Measurements from ENCODE around the gene CDAN1.
"Not testable (repeated sequence)": the region's sequence is repeated elsewhere in the genome, so short reads cannot be mapped to it uniquely, and the experiment has no call there.

The CDAN1 gene

DNA sequence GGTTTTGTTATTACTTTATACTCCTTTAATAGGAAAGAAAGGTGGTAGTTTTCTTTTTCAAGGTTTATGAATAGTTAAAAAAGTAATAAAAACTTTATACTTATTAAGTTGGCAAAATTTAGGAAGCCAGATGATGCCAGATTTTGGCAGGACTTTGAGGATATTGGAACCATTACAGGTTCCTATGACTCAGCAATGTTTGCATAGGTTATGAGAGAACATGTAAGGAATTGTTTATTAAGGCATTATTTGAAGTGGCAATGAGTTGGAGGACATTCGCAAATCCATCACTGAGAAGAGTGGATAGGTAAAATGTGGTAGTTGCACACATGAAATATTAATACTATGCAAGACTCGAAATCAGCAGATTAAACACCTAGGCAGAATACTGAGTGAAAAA lies 29.9 kb downstream of the CDAN1 start:
- no peak for DNase-seq

DNA sequence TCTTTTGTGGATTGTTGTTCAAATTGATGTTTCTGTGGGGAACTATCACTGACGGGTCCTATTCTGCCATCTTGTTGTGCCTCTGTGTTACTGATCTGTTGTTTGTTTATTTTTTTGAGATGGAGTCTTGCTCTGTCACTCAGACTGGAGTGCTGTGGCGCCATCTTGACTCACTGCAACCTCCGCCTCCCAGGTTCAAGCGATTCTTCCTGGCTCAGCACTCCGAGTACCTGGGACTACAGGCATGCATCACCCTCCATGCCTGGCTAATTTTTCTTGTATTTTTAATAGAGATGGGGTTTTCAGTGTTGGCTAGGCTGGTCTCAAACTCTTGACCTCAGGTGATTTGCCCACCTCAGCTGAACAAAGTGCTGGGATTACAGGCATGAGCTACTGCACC lies 31.6 kb downstream of the CDAN1 start:
- no peak for DNase-seq

GRCh38 chr15:42704492-42704926 lies 32.4 kb downstream of the CDAN1 start:
- DNase-seq, result peak; percentile 5

GRCh38 chr15:42696626-42697025 lies 40.3 kb downstream of the CDAN1 start:
- no peak for DNase-seq

- DNase-seq, result no peak
Measured at GRCh38 chr15:42695527-42696071, 41.3 kb downstream of the CDAN1 start.

DNA sequence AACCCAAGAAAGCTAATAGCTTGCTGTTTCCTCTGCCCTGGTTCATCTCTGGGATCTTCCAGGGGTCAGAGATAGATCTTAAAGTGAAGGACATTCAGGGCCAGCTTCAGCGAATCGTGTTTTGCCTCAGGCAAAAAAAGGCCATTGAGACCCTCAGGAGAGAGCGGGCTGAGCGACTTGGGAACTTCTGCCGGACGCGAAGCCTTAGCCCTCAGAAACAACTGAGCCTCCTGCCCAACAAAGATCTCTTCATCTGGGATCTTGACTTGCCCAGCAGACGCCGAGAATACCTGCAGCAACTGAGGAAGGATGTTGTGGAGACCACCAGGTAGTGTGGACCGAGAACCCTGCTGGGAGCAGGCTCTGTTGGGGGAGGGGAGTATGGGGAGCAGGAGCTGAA lies 42.5 kb downstream of the CDAN1 start:
- DNase-seq, result no peak

- no peak for DNase-seq
Measured at GRCh38 chr15:42693942-42694341, 43.0 kb downstream of the CDAN1 start.

GRCh38 chr15:42693496-42693895 lies 43.4 kb downstream of the CDAN1 start:
- DNase-seq, result no peak

DNA sequence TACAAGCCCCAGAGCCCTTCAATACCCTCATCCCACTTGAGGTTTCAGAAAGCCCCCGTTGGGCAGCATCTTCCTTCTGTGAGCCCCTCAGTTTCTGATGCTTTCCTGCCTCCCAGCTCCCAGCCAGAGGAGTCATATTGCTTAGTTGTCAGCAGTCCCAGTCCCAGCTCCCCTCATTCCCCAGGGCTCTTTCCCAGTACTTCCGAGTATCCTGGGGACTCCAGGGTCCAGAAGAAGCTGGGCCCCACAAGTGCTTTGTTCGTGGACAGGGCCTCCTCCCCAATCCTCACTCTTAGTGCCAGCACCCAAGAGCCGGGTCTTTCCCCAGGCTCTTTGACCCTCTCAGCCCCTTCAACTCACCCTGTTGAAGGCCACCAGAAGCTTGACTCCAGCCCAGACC lies 43.9 kb downstream of the CDAN1 start:
- DNase-seq, result no peak

DNA sequence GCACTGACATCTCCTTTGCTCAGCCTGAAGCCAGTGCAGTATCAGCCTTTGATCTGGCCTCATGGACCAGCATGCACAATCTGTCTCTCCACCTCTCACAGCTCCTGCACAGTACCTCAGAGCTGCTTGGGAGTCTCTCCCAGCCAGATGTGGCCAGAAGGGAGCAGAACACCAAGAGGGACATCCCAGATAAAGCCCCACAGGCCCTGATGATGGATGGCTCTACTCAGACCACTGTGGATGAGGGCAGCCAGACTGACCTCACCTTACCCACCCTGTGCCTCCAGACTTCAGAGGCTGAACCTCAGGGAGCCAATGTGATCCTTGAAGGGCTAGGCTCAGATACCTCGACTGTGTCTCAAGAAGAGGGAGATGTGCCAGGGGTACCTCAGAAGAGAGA lies 44.4 kb downstream of the CDAN1 start:
- DNase-seq, result no peak

GRCh38 chr15:42691770-42692169 lies 45.2 kb downstream of the CDAN1 start:
- no peak for DNase-seq

- DNase-seq, result no peak
Measured at GRCh38 chr15:42691308-42691707, 45.6 kb downstream of the CDAN1 start.

DNA sequence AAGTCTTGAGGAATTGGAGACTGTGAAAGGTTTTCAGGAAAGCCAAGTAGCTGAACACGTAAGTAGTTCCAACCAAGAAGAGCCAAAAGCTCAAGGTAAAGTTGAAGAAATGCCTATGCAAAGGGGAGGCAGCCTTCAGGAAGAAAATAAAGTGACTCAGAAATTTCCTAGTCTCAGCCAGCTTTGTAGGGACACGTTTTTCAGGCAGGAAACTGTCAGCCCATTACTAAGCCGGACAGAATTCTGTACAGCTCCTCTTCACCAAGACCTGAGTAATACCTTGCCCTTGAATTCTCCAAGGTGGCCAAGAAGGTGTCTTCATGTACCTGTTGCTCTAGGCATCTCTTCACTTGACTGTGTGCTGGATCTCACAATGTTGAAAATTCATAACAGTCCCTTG lies 48.6 kb downstream of the CDAN1 start:
- DNase-seq, result no peak

DNA sequence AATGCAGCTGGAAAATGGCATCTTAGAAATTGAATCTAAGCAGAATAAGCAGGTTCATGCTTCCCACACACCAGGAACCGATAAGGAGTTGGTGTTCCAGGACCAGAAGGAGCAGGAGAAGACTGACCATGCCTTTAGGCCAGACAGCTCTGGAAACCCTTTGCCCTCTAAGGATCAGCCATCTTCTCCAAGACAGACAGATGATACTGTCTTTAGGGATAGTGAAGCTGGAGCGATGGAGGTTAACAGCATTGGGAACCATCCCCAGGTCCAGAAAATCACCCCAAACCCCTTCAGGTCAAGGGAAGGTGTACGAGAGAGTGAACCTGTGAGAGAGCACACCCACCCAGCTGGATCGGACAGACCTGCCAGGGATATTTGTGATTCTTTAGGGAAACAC lies 49.2 kb downstream of the CDAN1 start:
- DNase-seq, result no peak

DNA sequence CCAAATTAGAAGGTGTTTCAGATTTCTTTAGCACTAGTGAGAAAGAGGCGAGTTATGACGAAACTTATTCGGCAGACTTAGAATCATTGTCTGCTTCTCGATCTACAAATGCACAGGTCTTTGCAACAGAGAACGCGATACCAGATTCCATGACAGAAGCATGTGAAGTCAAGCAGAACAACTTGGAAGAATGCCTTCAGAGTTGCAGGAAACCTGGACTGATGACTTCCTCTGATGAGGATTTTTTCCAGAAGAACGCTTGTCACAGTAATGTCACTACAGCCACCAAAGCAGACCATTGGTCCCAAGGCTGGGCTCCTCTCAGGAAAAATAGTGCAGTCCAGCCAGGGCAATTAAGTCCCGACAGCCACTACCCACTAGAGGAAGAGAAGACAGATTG lies 50.6 kb downstream of the CDAN1 start:
- DNase-seq, result no peak

DNA sequence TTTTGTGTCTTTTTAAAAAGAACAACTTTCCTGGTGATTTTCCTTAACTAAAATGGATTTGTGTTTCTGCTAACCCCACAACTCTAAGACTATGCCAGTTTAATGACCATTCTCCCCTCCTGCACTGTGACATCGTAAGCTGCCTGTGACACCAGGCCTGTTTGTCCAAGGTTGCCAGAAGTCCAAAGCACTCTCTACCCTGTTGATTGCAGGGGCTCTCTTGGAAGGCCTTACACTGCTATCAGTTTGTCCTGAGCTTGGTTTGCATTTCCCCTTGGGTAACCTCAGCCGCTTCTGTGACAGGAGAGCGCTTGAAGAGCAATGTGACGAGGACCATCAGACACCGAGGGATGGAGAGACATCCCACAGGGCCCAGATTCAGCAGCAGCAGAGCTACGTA lies 55.8 kb downstream of the CDAN1 start:
- DNase-seq, result no peak

DNA sequence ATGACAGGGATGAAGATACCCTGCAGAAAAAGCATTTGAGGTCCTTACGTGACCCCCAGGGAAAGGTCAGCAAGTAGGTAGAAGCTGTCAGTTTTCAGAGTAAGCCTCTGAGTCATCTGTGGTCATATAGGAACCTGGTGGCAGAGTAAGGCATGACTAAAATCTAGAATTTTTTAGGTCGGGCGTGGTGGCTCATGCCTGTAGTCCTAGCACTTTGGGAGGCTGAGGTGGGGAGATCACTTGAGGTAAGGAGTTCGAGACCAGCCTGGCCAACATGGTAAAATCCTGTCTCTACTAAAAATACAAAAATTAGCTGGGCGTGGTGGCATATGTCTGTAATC lies 56.8 kb downstream of the CDAN1 start:
- DNase-seq, result not testable (repeated sequence)

DNA sequence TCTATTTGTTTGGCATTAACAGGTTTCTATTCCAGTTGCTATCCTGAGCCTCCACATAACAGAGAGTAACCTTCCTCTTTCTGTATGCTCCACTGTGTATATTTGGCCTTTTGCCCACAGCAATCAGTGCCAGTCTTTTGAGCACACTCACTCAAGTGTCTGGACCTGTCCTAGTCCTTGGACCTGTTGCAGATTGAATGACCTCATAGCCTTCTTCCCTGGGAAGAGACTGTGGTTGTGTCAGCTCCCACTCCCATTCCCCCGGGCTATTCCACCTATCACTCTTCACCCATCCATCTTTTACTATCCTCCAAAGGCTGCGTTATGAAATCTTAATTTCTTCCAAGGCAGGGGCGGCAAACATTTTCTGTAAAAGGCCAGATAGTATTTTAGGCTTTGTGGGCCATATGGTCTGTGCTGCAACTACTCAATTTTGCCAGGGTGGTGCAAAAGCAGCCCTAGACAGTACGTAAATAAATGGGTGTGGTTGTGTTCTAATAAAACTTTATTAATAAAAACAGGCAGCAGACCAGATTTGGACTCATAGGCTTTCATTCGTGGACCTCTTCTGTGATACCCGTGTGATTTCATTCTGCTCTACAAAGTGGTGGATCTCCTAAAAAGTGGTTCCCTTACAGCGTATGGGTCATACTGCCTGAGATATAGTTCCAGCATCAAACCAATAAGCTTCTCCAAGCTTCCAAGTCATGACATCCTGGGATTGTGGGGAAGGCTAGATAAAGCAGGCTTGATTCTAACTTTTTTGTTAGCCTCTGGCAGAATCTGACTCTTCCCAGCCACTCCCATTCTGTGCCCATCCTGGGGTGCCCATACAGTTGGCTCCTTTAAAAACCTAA lies 57.4 kb downstream of the CDAN1 start:
- DNase-seq, result no peak

DNA sequence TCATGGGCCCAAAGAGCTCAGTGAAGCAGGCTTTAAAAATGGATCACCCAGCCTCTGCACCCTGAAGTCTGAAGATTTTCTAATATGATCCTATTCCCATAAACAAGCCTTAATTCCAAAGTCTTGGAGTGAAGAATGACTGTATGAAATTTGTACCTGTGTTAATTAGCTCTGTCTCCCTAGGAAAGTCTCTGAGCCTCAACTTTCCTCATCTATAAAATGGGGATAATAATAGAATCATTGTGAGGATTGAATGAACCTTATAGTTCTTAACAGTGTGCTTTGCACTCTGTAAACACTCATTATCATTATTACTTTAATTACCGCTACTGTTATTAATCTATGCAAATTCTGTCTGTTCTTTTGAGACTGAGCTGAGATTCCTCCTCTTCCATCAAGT lies 61.9 kb downstream of the CDAN1 start:
- no peak for DNase-seq

- no peak for DNase-seq
Measured at GRCh38 chr15:42674472-42674871, 62.5 kb downstream of the CDAN1 start.

Measured in NCI-H510A (cell line).